HG02610 (cell line): ENCODE results near the gene HRCT1.

Experiments
- ATAC-seq: cut with Tn5 transposase; IDR thresholded peaks from one replicate; pipeline ENCODE4 v1.9.1; 2021; ENCODE audit warnings: mild to moderate bottlenecking, moderate library complexity; ENCODE audit not compliant: unreplicated experiment

HRCT1 gene

DNA sequence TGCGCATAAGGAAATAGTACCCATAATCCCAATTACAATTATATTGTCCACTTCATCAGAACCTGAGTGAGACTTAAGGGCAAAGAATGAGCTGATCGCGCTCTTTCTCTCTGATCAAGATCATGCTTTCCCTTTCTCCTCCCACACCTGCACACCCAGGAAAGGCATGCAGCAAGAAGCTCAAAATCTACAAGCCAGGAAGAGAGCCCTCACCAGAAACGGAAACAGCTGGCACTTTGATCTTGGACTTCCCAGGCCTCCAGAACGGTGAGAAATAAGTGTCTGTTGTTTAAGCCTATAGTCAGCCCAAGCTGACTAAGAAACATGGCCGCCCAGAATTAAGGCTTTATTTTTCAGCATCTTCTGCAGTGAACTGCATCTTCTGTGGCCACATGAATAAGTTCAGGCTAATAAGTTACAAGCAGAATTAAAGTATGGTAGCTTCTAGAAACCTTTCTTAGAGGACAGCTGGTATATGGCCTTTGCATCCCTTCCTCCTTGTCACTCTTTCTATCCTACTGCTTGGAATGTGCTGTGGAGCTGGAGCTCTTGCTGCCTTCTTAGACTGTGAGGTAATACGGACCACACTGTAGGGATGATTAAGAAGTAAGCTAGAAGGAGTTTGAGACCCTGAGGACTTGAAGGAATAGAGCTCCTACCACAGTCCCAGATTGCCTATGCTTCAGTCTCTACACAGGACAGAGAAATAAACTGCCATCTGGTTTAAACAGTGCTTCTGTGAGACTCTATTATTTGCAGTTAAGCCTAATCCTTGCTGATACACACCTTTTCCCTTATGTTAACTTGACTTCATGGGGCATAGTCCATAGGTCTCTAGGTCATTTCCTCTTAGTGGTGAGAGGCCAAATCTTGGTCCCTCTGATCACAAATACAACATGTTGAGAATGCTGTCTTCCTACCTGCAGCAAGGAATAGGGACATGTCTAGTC, 34.7 kb downstream of the HRCT1 start:
- ATAC-seq = no peak

DNA sequence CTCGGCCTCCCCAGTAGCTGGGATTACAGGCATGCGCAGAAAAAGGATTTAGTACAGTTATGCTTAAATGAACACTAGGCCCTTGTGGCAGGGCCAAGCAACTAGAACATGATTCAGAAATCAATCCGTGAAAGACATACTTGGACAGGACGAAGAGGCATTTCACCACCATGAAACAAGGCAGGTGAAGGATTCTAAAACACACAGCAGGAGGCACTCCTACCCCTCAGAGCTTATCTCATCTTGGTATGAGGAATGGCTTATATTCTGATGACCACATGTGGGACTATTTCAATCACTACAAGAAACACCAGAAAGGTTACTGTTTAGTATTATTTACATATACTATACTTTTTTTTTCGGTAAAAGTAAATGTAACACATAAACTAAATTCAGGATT, 36.3 kb downstream of the HRCT1 start:
- no peak for ATAC-seq

DNA sequence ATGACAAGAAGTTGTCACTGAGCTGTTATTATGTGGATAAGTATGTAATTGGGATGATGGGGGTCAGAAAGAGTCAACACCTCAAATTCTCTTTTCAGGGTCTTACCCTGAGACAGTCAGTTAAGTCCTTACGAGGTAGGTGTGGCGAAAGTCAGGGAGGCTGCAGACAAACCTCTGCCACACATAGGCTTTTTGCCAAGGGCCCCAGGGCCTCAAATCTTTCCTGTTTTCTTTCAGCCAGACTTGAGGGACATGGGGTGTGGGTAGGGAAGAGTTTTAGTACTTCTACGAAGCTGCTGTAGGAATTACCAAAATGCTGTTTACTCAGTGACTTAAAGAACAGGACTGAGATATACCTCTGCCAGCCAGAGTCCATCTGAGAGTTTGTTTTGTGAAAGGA, 38.2 kb downstream of the HRCT1 start:
- no peak for ATAC-seq

DNA sequence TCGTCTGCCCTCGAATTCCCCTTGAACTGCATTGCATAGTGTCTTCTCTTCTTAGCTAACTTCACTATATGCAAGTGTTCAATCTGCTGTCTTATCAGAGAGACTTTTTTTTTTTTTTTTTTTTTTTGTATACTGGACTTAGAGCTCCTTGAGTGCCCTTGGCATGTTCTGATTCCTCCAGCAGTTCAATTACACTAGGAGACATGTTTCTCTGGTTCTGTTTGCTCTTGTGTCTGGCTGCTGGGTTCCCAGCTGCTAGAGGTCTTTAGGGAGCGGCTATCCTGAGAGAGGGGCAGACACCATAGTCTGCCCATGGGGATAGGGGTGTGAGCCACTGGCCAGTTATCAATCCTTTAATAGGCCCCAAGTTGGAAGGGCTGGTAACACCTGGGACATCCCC, 38.8 kb downstream of the HRCT1 start:
- ATAC-seq = no peak

DNA sequence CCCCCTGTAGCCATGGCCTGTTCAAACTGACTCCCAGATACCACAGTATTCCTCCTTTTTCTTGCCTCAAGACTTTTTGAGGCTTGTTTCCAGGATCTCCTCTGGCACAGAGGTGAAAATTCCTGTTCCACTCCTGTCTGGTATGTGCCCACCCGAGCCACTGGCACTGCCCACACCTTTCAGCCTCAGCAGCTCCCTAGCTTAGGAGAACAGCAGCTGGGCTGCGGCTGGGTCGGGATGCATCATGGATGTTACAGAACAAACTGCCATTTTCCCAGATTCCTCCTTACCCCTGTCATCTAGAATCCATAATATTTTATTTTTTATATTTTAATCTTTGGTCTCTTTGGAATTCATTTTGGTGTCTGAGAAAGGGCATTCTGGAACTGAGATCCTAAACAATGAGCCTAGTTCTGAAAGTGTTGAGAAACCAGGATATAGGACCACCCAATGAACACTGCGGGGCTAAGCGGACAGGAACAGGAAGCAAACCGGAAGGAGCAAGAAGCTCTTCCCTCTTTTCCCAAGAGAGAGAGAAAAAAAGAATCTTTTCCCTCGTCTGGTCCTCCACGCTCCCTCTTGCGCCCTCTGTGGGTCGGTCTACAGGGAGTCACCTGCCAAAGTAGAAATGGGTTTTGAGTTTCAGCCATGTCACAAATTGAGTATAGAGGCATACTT, 39.5 kb downstream of the HRCT1 start:
- no peak for ATAC-seq

DNA sequence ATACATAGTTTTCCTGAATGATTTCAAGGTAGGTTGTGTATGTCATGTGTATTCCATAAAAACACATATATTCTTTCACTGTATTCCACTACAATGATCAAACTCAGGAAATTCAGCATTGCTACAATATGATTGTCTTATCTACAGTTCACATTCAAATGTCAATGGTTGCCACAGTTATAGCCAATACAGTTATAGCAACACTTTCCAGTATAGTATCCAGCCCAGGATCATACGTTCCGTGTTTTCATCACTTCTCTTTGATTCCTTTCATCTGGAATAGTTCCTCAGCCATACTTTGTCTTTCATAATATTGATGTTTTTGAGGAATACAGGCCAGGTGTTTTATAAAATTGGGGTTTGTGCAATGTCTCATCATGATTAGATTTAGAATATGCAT, 42.4 kb downstream of the HRCT1 start:
- ATAC-seq = no peak

DNA sequence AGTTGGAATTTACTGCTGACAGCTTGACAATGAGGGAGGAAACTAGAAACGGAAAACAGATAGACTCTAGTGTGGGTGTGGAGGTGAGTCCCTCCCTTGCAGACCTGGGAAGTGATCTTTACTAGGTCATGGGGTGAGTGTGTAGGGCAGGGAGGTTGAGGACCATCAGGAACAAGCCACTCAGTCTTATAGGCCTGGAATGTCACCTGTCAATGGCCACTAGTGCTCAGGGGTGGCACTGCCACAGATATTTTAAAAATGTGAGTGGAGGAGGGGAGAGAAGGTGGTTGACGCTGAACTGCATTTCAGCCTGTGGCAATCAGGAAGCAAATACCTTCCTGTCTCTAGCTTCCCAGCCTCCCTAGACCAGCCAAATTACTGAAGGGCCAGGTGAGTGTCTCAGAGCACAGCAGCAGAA, 42.9 kb downstream of the HRCT1 start:
- no peak for ATAC-seq

DNA sequence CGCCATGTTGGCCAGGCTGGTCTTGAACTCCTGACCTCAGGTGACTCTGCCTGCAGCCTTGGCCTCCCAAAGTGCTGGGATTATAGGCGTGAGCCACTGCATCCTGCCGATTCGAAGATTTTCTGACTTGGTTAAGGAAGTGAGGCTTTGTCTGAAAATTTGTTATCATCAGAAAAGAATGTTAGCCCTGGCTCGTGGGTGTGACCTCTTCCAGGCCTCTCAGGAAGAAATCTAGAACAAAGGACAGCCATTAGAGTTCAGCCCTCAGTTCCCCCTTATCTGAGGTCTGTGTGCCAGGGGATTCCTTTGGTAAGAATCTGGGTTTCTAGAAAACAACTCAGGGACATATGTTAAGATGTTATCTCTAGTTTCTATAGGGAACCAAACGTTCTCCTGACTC, 45.7 kb downstream of the HRCT1 start:
- ATAC-seq = no peak

DNA sequence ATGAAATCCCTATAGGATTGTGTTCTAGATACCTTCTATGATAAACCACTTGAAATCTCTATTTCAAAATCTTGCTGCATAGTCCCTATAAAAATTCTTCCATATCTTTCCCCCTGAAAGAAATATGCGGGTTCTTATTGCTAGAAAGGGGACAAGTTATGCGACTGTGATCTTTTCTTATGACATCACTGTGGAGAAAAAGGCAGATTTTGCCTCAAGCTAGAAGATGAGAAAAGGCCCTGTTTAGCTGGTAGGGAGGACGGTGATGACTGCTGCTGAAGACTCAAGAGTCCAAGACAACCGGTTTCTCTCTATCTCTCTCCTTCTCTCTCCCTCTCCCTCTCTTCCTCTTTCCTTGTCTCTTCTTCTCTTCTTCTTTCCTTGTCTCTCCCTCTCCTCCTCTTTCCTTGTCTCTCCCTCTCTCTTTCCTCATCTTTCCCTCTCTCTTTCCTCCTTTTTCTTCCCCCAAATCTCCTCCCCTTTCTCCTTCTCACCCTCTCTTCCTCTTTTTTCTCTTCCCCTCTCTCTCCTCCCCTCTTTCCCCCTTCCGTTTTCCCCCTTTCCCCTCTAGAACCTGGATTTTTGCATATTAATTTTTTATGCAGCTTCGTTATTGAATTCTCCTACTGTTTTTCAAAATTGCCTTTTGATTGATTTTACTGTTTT, 46.7 kb downstream of the HRCT1 start:
- no peak for ATAC-seq

DNA sequence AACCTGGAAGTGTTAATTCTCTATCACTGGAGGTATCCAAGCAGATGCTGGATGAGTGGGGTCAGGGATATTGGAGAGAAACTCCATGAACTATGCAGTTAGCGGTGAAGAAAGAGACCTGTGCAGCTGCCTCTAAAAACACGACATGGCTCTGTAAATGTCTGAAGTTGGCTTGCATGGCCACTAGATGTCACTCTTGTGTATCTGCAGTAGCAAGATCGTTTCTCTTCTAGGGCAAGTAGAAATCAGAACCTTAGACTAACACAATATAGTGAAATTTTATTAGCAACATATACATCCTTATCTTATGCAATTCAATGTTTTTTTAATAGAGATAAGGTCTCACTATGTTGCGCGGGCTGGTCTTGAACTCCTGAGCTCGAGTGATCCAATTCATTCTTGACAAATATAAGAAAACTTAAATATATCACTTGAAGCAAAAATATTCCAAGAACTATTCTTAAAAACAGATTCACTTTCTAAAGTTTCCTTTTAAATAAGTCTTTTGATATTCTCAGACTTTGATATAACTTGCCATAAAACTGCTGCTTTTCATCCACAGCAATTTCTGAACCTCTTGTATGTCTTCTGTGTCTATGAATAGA, 49.0 kb downstream of the HRCT1 start:
- ATAC-seq = no peak

DNA sequence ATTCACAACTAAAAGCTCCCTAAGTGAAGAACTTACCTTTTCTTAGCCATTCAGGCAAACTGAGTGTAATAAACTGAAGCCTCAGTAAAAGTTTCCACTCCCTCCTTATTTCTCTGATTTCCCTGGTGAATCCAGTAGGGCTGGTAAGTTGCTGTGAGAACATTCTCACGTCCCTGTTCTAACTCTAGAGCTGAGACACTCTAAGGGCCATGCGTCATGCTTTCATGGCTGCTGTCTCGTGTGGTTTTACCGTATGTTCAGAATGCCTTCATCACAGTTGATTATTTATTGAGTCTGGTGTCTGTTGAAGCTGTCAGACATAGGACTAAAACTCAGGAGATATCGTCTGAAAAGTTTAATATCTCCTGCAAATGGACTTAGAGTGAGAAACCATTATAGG, 50.6 kb downstream of the HRCT1 start:
- no peak for ATAC-seq
